ENCODE results near the gene KCNE3. TPM values are rescaled to one million over a fixed set of nuclear protein-coding genes. Genes with fewer than 3 reads are reported as not detected.
A peak's percentile ranks its signal among the peaks of the same experiment; 100 is the strongest.

KCNE3 gene
- total and polyA plus RNA-seq, 9 of the 15 experiments (the other 6 are each of a cell fraction or from before 2014, with no cell fraction given), result 1.6 to 8.7 (median 6.2) TPM

DNA sequence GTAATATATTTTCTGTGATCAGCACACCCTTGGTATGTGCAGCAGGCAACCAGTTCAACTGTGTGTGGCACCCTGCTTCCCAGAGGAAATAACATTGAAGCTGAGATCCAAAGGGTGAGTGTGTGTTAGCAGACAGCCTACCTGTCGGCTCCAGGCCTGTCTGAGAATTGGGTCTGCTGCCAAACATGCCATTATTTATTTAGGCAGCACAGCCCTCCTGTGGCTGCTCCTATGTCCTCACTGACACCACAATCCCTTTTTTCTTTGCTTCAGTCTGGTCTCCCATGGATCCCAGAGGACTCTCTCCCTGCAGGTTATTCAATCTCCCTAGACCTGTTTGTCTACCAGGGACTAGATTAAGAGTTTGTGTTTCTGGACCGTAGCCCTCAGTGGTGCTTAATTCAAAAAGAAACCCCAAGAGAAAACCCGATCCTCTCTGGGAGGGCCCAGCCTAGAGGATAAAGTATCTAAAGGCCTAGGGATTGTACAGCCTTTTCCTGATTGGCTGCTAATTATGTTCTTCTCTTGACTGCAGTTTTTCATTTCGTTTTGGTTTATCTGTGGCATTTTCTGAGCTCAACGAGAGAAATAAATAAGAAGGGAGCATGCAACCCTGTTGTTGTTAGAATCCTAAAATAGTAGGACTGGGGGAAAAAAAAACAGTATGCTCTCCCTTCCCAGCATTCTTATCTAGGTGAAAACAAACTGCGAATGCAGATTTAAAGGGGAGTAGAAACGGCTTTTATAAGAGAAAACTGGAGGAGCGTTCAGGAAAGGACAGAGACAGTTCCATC, 24.1 kb downstream of the KCNE3 start (continued):
- TF ChIP-seq KAT2B (IDR thresholded peaks at IDR 0.05; ENCODE audit: low read depth, low read length), result no peak

GRCh38 chr11:74442636-74443035, 24.7 kb downstream of the KCNE3 start:
- ChIA-PET POLR2A (no interaction called here), CTCF (ENCODE audit: low intra/inter-chr PET ratio) (interaction anchor here (0.6 kb wide), 1 partner anchor 132 kb away, joined by 3 read pairs; no protein-coding TSS in a partner anchor)
- ATAC-seq, result no peak
- no peaks in the 10 kb centered on the region for H3K9me3 ChIP-seq (replicated peaks; ENCODE audit: control insufficient read depth, insufficient read depth, low read depth, low read length)
- H3K27ac ChIP-seq (ENCODE audit: extremely low read depth, low read depth, low read length), result no peak overlapping the region
- no peaks in the 10 kb centered on the region for H3K36me3 ChIP-seq (ENCODE audit: control insufficient read depth, insufficient read depth, low read length)
- no peaks in the 10 kb centered on the region; a peak in 1 of 5 replicates for H3K27me3 ChIP-seq (ENCODE audit: control insufficient read depth in 2 of 2, insufficient read depth in 2 of 2, low read length in 2 of 2)
- no peak for TF ChIP-seq KHSRP (IDR thresholded peaks at IDR 0.05)
- peak; percentile 39; the same call in 1 of the 2 replicates for TF ChIP-seq FOSL1 (tag; conservative IDR thresholded peaks at IDR 0.05)
- TF ChIP-seq PHF21A (IDR thresholded peaks at IDR 0.05; ENCODE audit: borderline replicate concordance, low read depth), result no peak
- no peak for TF ChIP-seq TBP (optimal IDR thresholded peaks at IDR 0.05; ENCODE audit: low read depth, low read length)
- TF ChIP-seq IRF1 (CRISPR knock-in tag; IDR thresholded peaks at IDR 0.05; ENCODE audit: borderline replicate concordance), result no peak
- in situ Hi-C loops (cut with MboI) (loop anchor here (5.0 to 10.0 kb wide), 2 partner anchors 118 to 190 kb away; no protein-coding TSS in a partner anchor), intact Hi-C loops (cut with micrococcal nuclease) (no loop called here)
- no peak overlapping the region for H3K4me3 ChIP-seq
- 0 out of 4 replicates have a peak overlapping the region, but pooled peaks of 1 of the 2 experiments have one; percentile 6 for H3K9ac ChIP-seq (ENCODE audit: insufficient read depth in 1 of 2, low read depth in 2 of 2, low read length in 2 of 2)
- 0 out of 2 replicates have a peak overlapping the region, but pooled peaks have one; percentile 63 for H2AFZ ChIP-seq (ENCODE audit: low read depth, low read length)
- H4K20me1 ChIP-seq (replicated peaks; ENCODE audit: control insufficient read depth, insufficient read depth, low read length), result no peaks in the 10 kb centered on the region
- no TSS peak for BruUV-seq (replicated peaks)
- H3K4me2 ChIP-seq (ENCODE audit: insufficient read depth, low read length), result no peak overlapping the region
- H3K79me2 ChIP-seq (ENCODE audit: control insufficient read depth, insufficient read depth, low read length), result no peaks in the 10 kb centered on the region
- WGBS (ENCODE audit: insufficient coverage, low coverage, missing lambda C conversion rate), result 18% methylated on average over 3 of the region's 3 CpGs
- peaks cover 0 to 6% of the 10 kb centered on the region in 2 experiments; a peak in 2 of 5 replicates for H3K4me1 ChIP-seq (replicated peaks in 1 of 2; ENCODE audit: control insufficient read depth in 2 of 2, insufficient read depth in 2 of 2, low read length in 2 of 2)
- H3K9me1 ChIP-seq (ENCODE audit: control insufficient read depth, insufficient read depth, low read length), result no peaks in the 10 kb centered on the region
- DNase-seq (ENCODE audit: extremely low read depth in 1 of 4, low spot score in 3 of 4), result no peak
- FAIRE-seq, result no peak
